Left renal pelvis (tissue), 4 donors: ENCODE results near the gene GPER1. TPM values are rescaled to one million over a fixed set of nuclear protein-coding genes. Genes with fewer than 3 reads are reported as not detected.

Experiments used
- DNase-seq, 4 donors: peaks; one replicate each; pipeline ENCODE4 v3.0.0-alpha.2; 2013; ENCODE audit warnings: low read depth in 4 of 4, low spot score in 3 of 4
- polyA plus RNA-seq, 4 donors: library from polyadenylated mRNA; unstranded; fragments of 120-200 nt; gene quantifications; one replicate each; pipeline ENCODE4 v1.2.1, GENCODE V29; 2013; ENCODE audit not compliant: insufficient read length in 4 of 4

Gene GPER1
- polyA plus RNA-seq, 4 donors, result 5.3 to 6.5 (median 5.6) TPM

DNA sequence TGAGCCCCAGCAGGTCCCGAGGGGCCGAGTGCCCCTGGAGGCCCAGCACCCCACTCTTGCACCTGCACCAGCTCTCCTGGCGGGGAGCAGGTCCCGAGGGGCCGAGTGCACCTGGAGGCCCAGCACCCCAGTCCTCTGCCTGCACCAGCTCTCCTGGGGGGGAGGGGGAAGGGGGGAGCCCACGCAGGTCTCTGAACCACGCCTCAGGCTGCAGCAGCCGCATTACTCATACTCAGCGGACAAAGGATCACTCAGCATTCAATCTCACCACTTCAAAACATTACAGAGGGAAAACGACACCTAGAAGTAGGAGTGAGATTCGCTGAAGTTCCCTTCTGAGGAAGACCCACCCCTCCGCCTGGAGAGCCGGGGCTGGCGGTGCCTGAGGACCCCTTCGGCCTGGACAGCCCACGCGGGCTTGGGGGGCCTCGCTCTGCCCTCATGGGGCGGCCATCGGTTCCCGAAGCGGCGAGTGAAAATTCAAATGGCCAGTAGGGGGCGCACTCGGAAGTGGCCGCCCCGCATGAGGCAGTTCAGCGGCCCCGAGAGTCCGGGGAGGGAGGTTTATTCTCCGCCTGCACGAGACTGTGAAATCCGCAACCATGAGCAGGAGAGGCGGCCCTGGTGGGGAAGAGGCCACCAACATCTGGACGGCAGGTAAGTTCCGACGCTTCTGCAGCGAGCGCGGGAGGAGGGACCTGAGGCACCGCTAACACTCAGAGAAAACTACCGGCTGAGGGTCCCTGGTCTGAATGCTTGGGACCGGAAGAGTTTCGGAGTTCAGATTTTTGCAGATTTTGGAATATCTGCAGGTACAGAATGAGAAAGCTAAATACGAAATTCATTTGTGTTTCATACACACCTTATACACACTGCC lies 1.1 kb upstream of the GPER1 start:
- DNase-seq, result no peak

DNA sequence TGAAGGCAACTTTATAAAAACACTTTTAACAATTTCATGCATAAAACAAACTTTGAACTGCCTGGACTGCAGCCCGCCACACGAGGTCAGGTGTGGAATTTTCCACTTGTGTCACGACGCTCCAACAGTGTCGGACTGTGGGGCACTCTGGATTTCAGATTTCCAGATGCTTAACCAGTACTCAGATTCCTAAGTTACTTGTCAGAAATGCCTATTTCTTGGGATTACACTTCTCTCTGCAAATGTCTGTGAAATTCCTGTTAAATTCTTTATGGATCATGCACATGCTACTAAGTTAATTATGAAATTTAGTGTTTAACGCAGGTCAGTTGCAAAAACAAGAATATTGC lies 473 bp upstream of the GPER1 start:
- DNase-seq, result no peak

DNA sequence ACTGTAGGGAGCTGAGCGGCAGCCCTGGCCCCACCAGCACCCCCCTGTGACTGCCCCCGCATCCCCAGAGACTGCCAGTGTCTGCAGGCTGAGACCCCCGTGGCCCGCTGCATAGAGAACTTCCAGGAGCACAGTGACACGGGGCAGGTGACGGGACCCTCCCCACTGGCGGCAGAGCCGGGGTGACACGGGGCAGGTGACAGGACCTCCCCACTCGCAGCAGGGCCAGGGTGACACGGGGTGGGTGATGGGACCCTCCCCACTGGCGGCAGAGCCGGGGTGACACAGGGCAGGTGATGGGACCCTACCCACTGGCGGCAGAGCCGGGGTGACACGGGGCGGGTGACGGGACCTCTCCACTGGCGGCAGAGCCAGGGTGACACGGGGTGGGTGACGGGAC lies 2.3 kb downstream of the GPER1 start:
- DNase-seq, result no peak

- DNase-seq, result no peak
These were observed 3.1 kb downstream of the GPER1 start for GRCh38 chr7:1090686-1091643.

DNA sequence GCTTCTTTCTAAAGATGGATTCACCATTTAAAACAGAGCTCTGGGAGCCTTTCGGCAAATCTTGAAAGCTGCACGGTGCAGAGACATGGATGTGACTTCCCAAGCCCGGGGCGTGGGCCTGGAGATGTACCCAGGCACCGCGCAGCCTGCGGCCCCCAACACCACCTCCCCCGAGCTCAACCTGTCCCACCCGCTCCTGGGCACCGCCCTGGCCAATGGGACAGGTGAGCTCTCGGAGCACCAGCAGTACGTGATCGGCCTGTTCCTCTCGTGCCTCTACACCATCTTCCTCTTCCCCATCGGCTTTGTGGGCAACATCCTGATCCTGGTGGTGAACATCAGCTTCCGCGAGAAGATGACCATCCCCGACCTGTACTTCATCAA lies 3.7 kb downstream of the GPER1 start:
- DNase-seq, result no peak

DNA sequence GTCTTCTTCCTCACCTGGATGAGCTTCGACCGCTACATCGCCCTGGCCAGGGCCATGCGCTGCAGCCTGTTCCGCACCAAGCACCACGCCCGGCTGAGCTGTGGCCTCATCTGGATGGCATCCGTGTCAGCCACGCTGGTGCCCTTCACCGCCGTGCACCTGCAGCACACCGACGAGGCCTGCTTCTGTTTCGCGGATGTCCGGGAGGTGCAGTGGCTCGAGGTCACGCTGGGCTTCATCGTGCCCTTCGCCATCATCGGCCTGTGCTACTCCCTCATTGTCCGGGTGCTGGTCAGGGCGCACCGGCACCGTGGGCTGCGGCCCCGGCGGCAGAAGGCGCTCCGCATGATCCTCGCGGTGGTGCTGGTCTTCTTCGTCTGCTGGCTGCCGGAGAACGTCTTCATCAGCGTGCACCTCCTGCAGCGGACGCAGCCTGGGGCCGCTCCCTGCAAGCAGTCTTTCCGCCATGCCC lies 4.3 kb downstream of the GPER1 start:
- DNase-seq, result no peak

GRCh38 chr7:1092806-1093501 lies 5.0 kb downstream of the GPER1 start:
- DNase-seq, result no peak

DNA sequence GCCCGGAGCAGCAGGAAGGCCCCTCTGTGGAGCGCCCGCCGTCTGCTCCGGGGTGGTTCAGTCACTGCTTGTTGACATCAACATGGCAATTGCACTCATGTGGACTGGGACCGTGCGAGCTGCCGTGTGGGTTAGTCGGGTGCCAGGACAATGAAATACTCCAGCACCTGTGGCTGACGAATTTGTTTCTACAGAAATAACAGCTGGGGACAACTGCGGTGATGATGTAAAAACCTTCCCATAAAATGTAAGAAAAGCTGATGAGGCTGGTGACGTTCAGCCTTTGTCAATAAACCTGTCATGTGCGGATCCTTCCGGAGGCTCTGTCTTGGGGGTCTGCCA lies 5.6 kb downstream of the GPER1 start:
- DNase-seq, result no peak

DNA sequence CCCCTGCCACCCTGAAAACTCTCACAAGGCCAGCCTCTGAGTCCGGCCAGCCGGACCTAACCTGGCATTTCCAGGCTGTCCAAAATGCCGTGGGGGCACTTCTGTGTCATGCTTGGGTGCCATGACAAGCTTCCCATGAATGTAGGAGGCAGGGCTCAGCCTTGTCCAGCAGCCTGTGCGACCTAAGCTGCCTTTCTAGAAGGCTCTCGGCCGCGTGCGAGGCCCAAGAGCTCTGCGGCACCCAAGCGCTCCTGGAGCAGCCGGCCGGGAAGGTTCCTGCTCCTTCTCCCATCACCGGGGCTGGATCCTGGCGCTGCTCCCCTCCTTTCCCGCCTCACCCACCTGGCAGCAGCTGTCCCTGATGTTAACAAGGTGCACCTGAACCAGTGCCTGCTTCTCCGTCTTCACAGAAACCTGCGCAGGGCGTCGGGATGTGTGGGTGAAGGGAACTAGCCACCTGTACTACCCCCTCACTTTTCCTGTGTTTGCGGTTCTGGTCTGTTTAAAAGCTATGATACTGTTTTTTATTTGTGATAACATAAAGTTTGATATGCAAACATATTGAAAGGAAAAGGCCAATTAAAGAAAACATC lies 6.1 kb downstream of the GPER1 start:
- DNase-seq, result no peak

DNA sequence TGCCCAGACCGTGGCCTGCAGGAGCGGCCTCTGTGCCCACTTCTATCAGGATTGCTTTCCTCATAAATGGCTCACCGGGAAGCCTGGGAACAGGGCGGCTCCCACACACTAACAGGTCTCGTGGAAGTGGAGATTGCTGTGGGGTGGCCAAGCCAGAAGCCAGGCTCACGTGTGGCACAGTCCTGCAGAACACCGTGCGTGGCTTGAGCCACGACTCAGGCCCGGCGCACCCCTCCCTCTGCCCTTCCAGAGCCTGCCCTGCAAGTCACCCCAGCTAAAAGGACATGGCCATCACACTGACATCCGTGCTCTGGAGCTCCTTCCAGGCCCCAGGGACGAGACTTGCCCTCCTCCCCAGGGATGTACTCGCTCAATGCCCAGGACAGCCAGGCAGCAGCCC lies 7.0 kb downstream of the GPER1 start:
- no peak for DNase-seq

DNA sequence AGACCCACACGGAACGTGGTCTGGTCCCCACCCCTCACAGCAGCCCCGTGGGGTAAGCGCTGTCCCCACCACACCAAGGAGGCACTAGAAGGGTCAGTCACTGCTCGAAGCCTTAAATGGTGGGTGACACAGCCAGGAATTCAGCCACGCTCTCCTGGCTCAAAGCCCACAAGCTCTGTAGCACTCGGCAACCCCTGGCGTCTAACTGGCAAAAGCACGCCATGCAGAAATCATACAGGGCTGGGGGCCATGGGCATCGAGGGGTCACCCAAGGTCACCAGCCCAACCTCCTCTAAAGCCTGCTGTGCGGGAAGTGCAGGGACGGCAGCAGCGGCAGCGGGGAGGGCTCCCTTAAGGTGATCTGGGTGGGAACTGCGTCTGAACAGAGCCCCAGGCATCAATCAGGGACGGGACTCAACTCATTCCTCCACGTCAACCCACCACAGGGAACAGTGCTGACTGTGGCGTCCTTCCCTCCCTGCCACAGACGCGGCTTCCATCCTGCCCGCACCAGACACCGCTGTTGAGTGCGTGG lies 7.8 kb downstream of the GPER1 start:
- DNase-seq, result no peak

DNA sequence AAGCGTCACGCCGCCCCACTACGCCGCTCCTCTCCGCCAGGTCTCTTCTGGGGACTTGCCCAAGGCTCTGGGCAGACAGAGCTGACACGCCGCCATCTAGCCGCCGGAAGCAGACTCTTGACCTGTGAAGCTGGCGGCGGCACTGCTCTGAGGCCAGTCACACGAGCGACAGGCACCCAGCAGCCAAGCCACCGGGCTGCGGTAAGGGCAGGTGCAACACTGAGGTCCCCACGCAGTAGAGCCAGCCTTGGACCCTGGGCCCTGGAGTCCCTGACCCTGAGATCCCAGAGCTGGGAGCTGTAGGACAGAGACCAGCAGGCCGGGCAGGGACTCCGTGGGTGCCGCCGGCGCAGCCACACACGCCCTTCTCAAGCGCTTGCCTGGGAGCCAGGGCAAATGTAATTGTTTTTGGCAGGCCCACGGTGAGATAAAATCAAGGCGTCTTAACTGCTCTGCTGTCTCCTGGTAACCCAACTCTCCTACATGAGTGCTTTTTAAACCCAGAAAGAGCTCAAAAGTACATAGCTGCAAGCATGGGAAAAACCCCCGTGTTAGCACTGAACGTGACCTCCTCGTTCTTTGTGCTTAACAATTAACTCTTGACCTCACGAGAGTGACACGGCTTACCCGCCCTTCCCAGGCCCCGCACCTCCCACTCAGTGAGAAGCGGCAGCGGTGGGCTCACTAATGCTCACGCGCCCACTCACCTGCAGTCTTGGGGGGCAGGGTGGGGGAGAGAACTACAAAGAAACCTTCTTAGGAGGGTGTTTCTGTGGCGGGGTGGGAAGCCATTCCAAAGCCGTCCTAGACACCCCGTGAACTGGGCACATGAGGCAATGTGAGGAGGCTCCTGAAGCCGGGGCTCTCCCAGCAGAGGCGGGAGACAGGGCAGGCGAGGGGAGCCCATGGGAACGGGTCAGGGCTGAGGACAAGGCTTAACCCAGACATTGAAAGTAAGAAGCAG lies 8.5 kb downstream of the GPER1 start:
- DNase-seq, result no peak

GRCh38 chr7:1097120-1097504 lies 9.2 kb downstream of the GPER1 start:
- DNase-seq, result no peak

- DNase-seq, result no peak
These were observed 10.6 kb downstream of the GPER1 start for GRCh38 chr7:1098243-1099153.

DNA sequence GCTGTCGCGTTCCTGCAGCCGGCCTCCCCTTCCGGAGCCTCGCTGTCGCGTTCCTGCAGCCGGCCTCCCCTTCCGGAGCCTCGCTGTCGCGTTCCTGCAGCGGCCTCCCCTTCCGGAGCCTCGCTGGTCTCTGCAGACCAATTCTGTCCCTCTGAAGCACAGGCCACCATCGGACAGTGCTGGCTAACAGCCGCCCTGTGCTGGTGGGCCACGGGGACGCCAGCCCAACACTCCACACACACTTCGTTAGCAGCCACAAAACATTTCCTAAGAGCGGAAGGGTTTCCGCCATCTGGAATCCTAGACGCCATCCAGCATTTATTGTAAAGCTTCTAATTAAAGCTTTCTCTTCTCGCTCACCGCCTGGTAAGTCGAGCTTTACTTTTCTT lies 11.2 kb downstream of the GPER1 start:
- no peak for DNase-seq

- DNase-seq, result no peak
These were observed 11.7 kb downstream of the GPER1 start for GRCh38 chr7:1099637-1100036.

DNA sequence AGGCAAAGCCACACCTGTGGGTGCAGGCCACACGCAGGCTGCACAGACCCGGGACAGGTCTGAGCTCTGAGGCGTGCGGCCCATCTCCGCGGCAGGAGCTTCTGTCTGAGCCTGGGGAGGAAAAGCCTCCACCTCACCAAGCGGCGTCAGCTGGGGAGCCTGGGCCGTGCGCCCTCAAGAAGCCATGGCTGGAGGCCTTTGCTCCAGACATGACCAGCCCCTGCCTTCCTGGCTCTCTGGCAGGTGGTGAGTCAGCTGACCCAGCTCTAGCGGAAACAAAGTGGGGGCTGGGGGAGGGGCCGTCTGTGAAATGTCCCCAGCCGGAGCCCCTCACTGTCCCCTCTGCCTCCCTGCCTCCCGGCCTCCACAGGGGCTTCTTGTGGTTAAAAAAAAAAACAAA lies 12.5 kb downstream of the GPER1 start:
- no peak for DNase-seq

DNA sequence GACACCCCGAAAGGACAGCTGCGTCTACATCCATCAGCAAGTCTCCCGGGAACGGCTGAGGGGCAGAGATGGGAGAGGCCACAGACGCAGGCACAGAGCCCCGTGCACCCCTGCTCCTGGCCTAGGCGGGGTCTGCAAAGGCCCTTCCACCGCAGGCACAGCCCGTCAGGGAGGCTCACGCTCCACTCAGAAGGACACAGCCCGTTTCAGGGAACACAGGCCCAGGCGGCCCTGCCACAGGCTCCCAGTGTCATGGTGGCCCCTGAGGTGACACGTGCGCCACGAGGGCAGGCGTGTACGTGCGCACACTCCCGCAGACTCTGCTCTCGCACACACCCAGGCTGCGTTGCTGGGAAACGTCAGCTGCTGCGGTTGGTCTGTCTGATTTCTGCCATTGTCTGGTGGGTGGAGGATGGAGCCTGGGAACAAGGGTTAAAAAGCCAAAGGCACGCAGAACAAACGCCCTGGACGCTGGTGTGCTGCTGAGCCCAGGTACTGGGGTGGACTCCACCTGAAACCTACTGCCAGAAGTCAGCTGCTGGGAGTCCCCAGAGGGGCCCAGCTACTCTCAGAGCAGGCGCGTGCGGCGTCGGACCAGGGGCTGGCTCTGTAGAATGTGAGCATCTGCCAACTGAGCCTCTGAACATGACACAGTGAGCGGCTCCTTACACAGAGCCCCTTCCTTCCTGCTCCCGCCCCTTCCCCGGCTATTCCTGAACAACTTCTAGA lies 13.1 kb downstream of the GPER1 start:
- no peak for DNase-seq
